Measurements from ENCODE around the gene HEBP1.
"Not testable (repeated sequence)": the region's sequence is repeated elsewhere in the genome, so short reads cannot be mapped to it uniquely, and the experiment has no call there.

The HEBP1 gene, protein sequence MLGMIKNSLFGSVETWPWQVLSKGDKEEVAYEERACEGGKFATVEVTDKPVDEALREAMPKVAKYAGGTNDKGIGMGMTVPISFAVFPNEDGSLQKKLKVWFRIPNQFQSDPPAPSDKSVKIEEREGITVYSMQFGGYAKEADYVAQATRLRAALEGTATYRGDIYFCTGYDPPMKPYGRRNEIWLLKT

DNA sequence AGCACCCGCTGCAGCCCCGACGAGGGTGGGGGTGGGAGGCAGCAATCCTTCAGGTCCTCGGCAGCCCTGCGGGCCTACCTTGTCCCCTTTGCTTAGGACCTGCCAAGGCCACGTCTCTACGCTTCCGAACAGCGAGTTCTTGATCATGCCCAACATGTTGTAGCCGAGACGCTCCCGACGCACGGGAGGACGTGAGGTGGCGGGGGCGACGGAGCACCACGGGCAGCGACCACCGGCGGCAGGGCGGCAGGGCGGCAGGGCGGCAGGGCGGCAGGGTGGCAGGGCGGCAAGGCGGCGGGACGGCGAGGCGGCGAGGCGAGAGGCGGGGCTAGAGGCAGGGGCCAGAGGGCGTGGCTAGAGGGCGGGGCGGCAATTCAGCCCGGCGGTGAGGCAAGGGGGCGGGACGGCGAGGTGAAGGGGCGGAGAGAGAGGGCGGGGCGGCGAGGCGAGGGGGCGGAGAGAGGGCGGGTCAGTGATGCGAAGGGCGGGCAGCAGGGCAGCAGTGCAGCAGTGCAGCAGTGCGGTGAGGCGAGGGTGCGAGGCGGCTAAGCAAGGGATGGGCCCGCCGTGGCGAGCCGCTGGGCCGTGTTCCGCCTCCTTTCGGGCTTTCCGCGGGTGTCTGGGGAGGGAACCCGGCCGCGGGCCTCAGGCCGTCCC, at the start of gene HEBP1:
Gene HEBP1, minus strand, starts transcription at position 307 of the 657 bp plus-strand sequence. Its CDS starts 151 bp downstream, at position 156.
- DNase-seq = peak; percentile 60 to 91

DNA sequence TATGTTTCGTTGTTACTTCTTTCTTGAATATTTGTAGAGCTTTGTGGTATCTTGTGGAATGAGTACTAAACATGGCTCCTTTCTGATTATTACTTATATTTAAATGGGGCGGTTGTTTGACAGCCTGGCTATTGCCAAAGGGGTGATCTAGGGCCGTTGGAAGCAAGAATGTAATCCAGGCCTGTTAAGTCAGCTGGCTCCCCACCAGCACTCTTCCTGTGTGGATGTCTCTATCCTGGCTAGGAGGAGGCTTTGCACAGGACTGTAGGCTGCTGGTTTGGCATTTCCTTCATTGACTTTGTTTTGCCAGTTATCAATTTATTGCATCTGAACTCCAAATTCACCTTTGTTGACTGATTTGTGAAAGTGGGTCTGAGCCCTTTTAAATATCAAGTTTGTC, 49.8 kb upstream of the HEBP1 start:
- no peak for DNase-seq

DNA sequence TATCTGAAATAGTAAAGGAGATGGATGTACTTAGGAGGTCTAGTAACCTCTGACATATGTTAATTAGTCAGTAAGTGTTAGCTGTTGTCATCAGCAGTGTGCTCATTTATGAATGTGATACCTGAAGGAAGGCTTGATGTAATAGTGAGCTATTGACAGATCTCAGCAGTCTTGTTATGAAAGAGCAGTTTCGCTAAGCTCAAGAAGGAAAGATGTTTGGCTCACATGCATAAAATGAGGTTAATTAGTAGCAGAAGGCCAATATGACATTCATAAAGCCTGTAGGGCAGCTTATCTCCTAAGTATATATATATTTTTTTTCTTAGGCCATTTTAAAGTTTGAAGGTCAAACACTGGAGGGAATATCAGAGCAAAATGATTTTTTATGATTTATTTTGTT, 46.9 kb upstream of the HEBP1 start:
- no peak for DNase-seq

DNA sequence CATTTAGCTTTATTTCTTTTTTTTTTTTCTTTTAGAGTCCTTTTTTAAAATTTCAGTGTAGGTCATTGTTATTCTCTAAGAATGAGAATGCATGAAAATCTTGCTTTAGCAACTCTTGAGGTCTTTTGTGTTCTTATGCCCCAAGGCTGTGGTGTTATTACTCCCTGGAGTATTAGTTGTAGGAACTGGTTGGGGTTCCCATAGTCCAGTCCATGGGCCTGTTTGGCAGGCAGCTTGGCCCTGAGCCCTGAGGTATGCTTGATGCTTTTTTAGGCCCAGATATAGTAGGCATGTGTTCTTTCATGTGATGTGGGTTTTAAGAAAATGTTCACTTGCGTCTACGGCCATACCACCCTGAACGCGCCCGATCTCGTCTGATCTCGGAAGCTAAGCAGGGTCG, 45.8 kb upstream of the HEBP1 start:
- no peak for DNase-seq

DNA sequence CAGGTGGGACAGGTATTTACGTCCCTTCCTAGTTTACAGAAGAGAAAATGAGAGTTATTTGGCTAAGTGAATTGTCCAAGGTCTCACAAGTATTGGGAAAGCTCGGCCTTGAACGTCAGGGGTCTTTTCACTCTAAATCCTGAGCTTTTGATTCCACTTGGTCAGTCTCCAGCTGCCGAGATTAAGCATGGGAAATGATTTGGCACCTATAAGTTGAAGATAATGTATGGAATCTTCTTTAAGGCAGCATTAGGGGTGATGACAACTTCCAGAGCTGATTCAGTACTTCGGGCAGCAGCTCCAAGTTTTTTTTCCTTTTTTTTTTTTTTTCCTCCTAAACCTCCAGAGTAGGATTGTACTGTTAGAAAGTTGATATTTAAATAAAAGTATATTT, 44.8 kb upstream of the HEBP1 start:
- no peak for DNase-seq

DNA sequence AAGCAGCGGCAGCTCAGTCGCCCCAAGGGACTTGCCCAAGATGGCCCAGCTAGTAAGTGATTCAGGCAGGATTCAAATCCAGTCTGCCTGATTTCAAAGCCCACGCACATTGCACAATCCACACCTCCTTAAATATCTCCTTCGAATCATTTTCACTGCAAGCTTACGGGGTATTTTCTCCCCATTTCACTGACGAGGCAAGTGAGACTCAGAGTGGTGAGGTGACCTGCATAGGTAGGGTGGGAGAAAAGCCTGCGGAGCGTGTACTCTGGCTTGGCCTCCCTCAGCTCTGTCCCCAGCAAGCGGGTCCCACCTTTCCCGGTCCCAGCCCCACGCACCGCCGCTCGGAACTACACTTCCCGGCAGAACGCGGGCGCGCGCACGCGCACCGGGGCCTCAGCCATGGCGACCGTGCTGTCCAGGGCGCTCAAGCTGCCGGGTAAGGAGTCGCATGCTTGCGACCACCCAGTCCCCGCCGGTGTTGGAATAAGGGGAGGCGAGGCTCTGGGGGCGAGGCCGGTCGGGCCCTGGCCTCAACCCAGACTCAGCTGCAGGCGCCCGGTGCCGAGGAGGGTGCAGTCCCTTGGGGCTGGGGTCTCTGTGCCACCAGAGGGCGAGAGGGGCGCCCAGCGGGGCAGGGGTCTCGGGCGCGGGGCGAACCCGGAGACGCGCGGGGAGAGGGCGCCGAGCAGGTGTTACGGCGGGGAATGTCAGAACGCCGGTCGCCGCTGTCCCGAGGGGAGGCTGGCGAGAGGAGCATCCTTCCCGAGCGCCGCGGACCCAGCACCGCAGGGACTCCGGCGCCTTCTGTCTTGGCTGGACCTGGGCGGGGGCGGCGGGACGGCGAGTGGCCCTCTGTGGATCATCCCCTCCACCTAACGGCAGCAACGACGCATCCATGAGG, 44.2 kb upstream of the HEBP1 start, which contains the start of gene FAM234B:
Gene FAM234B, plus strand, starts transcription at position 380 of the 904 bp plus-strand sequence. Its CDS starts 23 bp downstream, at position 403.
- peak; percentile 23 to 64 for DNase-seq

DNA sequence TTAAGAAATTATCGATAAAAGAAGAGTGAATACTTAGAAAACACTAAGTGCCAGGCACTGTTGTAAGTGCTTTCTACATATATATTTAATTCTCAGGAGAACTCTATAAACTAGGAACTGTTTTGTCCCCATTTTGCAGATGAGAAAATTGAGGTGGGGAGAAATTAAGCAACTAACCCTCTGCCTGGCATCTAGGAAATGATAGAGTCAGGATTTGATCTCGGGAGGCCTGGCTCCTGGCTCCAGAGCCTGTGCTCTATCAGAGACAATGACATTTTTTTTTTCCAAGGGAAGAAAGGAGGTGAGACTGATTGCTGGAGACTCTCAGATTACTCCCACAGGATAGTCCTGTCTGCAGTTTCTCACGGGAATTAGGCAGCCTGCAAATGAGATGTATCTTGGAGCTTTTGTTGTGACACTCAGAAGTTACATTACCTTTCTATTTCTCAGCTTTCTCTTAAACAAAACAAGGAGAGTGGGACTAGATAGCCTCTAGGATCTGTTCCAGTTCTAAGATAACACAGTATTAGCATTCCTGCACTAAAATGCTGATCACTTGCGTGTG, 42.7 kb upstream of the HEBP1 start:
- DNase-seq = no peak

DNA sequence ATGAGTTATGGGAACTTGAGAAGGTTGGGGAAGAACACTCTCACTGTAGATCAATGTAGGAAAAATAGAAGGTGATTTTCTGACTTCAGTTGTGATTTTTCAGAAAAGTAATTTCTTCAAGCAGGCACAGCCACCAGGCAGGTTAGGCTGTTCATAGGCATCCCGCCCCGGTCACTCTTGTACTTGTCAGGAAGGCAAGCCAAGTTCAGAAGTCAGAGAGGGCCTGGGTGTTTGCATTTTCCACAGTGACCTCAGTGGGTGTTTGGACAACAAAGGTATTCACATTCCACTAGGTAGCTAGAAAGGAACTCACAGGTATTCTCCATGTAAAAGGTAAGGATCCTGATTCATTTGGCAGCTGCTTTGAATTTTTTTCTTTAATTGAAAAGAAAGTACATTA, 41.2 kb upstream of the HEBP1 start:
- no peak for DNase-seq

DNA sequence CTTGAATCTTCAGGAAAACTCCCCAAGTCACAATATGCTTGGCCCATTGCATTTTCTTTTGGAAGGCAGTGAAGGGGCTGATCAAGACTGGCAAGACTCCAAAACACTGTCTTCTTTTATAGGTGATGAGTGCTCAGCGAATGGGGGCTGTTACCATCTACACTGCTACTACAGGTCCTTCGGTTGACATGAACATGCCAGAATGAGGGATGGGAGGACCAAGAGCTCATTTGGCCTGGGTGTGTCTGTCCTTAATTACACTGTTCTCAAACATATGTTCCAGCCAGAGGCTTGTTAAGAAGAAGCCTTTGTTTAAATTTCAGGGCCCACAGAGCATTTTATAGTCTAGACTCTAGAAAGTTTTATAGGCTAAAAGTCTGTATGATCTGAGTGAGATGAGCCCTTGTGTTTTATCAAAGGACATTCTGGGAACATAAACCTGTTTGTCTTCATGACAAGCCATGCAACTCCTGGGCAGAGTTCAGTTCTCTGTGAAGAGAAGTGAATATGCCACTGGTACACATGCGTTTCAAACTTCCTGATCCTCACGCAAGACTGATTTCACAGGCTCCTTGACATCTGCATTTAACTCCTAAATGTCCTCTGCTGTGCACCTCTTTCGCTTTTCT, 39.4 kb upstream of the HEBP1 start:
- DNase-seq = no peak

DNA sequence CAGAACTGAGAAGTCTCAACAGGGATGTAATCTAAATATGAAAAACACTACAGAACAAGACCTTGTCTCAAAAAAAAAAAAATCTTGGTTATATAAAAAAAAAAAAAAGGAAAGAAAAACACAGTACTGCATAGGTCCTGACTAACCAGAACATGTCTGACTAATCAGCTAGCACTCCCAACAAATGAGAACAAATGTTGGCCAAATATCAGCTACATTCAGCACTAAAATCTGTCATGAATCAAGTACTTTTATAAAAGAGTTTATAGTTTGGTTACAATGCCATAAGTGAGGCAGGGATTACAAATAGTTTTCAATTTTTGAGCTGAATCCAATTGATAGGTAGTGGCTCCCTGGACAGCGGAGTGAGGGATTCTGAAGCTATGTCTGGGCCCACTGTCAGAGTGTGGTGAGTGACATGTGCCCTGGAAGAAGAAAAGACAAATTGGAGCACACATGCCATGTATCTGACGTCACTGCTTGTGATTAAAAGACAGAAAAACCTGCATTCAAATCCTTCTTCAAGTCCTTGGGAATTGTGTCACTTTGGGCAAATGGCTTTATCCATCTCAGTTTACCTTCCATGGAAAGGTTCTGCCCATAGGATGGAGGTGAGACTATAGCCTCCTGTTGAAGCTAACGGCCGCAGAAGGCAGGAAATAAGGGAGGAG, 38.6 kb upstream of the HEBP1 start:
- DNase-seq = no peak

DNA sequence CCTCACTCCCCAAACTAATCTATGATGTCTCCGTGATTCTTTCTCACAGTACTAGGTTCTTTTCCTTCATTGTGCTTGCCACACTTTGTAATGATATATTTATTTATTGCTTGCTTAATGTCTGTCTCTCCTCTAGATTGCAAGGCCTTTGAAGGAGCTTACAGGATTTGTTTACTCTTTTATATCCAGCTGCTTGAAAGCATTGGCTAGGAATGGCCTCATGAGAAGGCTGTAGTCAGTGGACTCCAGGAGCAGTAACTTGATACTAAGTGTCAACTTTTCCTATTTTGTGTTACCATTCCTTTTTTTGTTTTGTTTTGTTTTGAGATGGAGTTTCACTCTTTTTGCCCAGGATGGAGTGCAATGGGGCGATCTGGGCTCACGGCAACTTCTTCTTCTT, 36.8 kb upstream of the HEBP1 start:
- no peak for DNase-seq

DNA sequence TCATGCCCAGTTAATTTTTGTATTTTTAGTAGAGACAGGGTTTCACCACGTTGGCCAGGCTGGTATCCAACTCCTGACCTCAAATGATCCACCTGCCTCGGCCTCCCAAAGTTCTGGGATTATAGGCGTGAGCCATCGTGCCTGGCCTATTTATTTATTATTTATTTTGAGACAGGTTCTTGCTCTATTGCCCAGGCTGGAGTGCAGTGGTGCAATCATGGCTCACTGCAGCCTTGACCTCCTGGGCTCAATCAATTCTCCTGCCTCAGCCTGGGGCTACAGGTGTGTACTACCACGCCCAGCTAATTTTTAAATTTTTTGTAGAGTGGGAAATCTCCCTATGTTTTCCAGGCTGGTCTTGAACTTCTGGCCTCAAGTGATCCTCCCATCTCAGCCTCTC, 35.3 kb upstream of the HEBP1 start:
- not testable (repeated sequence) for DNase-seq

DNA sequence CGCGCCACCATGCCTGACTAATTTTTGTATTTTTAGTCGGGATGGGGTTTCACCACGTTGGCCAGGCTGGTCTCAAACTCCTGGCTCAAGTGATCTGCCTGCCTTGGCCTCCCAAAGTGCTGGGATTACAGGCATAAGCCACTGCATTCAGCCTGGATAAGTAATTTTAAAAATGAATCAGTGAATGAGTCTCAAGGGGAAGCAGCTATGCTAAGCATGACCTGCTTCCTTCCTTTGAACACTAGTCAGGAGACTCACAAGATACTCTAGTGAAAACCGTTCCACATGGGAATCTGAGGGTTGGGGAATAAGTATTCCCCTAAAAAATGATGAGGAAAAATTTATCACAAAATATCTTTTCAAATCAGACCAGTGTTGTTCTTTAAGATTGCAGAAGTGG, 33.4 kb upstream of the HEBP1 start:
- no peak for DNase-seq

DNA sequence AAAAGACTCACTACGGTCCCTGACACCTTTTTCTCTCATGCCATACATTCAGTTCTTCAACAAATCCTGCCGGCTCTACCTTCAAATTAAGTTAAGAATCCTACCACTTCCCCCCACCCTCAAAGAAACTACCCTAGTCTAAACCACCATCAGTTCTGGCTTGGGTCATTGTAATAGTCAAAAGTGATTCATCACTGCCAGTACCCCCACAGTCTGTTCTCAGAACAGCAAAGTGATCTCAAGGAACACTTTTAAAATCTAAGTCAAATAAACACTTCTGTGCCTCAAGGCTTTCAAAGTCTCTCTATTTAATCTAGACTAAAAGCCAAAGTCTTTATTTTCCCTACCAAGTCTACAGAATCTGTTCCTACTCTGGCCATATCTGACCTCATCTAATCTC, 32.1 kb upstream of the HEBP1 start:
- no peak for DNase-seq

DNA sequence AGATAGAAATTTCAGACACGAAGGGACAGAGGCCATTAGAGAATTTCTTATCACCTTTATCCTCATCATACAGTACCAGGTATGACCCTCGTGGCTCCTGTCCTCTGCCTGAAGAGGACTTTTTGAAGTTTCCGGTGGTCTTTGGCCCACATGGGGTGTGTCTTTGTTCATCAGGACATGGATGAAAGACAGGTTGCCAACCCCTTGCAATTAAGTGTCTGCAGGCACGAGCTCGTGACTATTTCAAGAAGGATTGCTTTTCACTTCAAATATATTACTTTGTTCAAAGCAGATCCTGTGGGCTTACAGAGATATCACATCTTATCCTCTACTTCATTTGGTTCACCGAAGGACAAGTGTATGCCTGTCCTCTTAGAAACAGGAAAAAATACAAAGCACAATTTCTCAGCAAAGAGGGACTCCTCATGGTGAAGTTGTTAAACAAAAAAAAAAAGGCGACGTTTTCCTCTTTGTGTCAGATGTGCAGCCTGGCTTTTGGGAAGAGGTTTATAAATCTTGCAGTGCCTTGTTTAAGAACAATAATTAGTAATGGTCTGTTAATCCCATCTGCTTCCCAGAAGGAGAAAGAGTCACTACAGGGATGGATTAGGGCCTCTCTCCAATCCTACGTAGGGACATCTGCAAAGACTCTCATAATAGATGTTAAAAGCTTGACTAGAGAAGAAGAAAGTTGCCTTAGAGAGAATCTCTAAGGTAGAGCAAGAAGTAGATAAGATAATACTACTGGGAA, 30.7 kb upstream of the HEBP1 start:
- DNase-seq = no peak

DNA sequence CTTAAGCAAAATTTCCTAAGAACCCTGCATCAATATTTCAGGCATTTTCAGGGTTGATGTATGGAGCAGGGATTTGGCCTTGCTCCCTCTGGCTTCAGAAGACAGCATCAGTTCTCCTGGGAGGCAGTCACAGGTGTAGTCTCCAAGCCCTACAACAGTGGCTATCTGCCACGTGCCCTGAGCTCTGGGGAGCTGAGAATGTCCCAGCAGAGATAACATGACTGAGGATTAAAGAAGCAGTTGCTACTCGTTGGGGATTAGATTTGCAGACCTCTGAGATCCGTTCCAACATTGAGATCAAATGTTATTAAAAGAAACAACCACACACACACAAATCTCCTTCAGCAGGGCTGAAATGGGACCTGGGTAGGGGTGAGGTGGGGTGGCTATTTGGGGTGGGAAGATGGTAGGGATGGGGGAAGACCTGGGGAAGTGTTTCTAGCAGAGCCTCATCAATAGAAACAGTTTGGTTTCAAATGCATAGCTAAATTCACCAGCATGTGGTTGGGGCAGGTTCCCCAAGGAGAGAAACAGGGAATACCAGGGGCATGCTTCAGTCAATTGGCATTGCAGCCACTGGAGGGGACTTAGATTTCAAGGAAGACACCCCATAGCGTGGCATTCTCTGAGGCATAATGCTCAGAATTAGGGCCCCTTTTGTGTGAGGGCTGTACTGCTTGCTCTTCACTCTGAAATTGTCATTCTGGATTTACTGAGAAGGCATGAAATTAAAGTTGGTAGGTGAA, 28.9 kb upstream of the HEBP1 start:
- DNase-seq = no peak

DNA sequence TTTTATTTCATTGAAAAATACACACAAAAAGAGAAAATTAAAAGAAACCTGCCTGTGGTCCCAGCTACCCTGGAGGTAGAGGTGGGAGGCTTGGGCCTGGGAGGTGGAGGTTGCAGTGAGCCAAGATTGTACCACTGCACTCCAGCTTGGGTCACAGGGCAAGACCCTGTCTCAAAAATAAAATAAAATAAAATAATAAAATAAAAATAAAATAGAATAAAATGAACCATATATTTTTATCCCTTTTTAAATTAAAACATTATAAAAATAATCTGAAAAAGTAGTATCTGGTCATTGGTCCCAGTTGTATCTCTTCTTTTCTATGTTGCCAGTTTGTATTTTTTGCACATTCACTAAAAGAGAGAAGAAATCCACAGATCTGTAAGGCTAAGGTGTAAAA, 27.4 kb upstream of the HEBP1 start:
- no peak for DNase-seq

DNA sequence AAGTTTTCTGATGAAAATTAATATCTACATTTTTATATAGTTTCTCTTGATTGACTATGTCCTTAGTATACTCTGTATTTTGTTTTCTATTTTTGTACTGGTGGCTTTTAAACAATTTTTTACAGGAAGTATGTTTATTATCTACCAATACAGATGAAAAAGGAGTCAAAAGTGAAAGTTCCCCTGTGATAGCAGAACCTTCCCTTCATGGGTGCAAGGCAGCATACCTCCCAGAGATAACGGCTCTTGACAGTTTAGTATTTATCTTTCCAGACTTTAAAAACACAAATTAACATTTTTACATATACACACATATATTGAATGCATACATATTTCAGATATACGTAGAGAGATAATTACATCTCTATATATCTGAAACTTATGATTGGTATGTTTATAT, 27.0 kb upstream of the HEBP1 start:
- no peak for DNase-seq

DNA sequence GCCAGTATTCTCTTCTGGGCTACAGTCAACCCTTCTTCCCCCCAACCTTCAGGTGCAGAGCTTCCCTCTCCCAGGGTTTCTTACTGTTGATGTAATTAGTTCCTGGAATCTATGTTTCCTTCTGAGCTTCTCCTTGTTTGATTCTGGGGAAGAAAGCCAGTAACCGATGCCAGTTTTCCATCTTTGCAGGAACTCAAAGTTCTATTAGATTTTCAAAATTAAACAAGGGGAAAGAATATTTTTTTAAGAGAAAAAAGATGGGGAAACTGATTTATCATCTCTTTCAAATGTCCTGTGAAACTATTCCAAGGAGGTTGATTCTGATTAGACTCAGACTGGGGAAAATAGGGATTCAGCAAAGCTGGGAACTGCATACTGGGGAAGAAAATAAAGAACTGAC, 26.2 kb upstream of the HEBP1 start:
- no peak for DNase-seq

DNA sequence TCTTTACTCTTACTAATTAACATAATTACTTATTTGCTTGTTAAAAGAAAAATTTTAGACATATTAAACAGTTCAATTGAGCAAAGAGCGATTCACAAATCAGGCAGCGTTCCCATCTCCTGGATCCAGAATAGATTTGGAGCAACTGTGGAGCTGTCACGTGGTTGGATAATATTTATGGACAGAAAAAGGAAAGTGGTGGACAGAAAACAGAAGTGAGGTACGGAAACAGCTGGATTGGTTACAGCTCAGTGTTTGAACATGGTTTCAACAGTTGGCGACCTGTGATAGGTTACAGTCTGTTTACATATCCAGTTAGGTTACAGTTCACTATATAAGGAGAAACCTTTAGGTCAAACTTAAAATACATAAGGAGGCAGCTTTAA, 24.5 kb upstream of the HEBP1 start:
- DNase-seq = no peak
